HL-60 (cell line): Measurements from ENCODE around the gene RAD9A.

Experiments used
- DNase-seq, 2 experiments: peaks; one replicate each; pipeline ENCODE4 v3.0.0-alpha.2; 2010 to 2020; ENCODE audit warnings: low read depth in 1 of 2, low spot score in 1 of 2
- H3K27ac ChIP-seq: fragments of 250-450 bp; sonication (Bioruptor Pico); replicated peaks from 2 replicates; pipeline ENCODE4 v1.5.1; 2020; ENCODE audit warnings: mild to moderate bottlenecking, moderate library complexity
- H3K27me3 ChIP-seq: fragments of 250-450 bp; sonication (Bioruptor Pico); 2 replicates; pipeline ENCODE4 v1.5.1; 2021; ENCODE audit warnings: mild to moderate bottlenecking, moderate library complexity; ENCODE audit not compliant: insufficient read depth, poor library complexity, severe bottlenecking
- H3K4me3 ChIP-seq: replicated peaks from 2 replicates; pipeline ENCODE4 v1.5.1; 2011; ENCODE audit warnings: mild to moderate bottlenecking, control low read depth, low read length; ENCODE audit not compliant: insufficient read depth
- GABPA ChIP-seq: IDR thresholded peaks from 2 replicates; pipeline ENCODE4 v1.6.1; 2012; ENCODE audit warnings: low read depth
- POLR2AphosphoS5 ChIP-seq: IDR thresholded peaks from 2 replicates; pipeline ENCODE4 v1.6.1; 2012; ENCODE audit warnings: low read depth
- SPI1 ChIP-seq: IDR thresholded peaks from 2 replicates; pipeline ENCODE4 v1.6.1; 2012; ENCODE audit warnings: low read depth, mild to moderate bottlenecking, borderline replicate concordance
- TF ChIP-seq, protein P1 (sequence below): IDR thresholded peaks from one replicate; pipeline ENCODE4 v1.5.1; 2011; ENCODE audit warnings: low read length, control low read depth, inconsistent platforms; ENCODE audit not compliant: insufficient read depth
- TF ChIP-seq, protein P2 (sequence below): IDR thresholded peaks from 2 replicates; pipeline ENCODE4 v1.6.1; 2012; ENCODE audit warnings: low read depth; ENCODE audit not compliant: insufficient replicate concordance

The RAD9A gene

DNA sequence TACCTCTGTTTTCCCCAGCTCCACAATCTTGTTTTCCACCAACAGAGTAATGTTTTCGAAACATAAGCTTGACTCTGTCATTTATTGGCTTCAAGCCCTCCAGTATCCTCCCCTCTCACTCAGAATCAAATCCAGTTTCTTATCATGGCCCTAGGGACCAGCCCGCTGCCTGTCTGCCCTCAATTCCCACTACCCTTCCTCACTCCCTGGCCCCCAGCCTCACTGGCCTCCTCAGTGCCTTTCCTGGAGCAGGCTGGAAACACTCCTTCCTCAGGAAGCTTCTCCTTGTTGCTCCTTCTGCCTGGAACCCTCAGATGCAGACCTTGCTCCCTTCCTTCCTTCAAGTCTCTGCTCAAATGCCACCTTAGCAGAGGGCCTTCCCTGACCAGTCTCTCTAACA, 42.3 kb upstream of the RAD9A start:
- no peak for DNase-seq
- Histone ChIP-seq H3K4me3 (no peak overlapping the region), H3K27ac (no peak overlapping the region), H3K27me3 (no peaks in the 10 kb centered on the region)
- TF ChIP-seq GABPA: no peak
- TF ChIP-seq, protein P1, sequence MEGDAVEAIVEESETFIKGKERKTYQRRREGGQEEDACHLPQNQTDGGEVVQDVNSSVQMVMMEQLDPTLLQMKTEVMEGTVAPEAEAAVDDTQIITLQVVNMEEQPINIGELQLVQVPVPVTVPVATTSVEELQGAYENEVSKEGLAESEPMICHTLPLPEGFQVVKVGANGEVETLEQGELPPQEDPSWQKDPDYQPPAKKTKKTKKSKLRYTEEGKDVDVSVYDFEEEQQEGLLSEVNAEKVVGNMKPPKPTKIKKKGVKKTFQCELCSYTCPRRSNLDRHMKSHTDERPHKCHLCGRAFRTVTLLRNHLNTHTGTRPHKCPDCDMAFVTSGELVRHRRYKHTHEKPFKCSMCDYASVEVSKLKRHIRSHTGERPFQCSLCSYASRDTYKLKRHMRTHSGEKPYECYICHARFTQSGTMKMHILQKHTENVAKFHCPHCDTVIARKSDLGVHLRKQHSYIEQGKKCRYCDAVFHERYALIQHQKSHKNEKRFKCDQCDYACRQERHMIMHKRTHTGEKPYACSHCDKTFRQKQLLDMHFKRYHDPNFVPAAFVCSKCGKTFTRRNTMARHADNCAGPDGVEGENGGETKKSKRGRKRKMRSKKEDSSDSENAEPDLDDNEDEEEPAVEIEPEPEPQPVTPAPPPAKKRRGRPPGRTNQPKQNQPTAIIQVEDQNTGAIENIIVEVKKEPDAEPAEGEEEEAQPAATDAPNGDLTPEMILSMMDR: no peak
- TF ChIP-seq, protein P2, sequence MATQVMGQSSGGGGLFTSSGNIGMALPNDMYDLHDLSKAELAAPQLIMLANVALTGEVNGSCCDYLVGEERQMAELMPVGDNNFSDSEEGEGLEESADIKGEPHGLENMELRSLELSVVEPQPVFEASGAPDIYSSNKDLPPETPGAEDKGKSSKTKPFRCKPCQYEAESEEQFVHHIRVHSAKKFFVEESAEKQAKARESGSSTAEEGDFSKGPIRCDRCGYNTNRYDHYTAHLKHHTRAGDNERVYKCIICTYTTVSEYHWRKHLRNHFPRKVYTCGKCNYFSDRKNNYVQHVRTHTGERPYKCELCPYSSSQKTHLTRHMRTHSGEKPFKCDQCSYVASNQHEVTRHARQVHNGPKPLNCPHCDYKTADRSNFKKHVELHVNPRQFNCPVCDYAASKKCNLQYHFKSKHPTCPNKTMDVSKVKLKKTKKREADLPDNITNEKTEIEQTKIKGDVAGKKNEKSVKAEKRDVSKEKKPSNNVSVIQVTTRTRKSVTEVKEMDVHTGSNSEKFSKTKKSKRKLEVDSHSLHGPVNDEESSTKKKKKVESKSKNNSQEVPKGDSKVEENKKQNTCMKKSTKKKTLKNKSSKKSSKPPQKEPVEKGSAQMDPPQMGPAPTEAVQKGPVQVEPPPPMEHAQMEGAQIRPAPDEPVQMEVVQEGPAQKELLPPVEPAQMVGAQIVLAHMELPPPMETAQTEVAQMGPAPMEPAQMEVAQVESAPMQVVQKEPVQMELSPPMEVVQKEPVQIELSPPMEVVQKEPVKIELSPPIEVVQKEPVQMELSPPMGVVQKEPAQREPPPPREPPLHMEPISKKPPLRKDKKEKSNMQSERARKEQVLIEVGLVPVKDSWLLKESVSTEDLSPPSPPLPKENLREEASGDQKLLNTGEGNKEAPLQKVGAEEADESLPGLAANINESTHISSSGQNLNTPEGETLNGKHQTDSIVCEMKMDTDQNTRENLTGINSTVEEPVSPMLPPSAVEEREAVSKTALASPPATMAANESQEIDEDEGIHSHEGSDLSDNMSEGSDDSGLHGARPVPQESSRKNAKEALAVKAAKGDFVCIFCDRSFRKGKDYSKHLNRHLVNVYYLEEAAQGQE: no peak
- no peak for TF ChIP-seq POLR2AphosphoS5
- TF ChIP-seq SPI1: no peak

DNA sequence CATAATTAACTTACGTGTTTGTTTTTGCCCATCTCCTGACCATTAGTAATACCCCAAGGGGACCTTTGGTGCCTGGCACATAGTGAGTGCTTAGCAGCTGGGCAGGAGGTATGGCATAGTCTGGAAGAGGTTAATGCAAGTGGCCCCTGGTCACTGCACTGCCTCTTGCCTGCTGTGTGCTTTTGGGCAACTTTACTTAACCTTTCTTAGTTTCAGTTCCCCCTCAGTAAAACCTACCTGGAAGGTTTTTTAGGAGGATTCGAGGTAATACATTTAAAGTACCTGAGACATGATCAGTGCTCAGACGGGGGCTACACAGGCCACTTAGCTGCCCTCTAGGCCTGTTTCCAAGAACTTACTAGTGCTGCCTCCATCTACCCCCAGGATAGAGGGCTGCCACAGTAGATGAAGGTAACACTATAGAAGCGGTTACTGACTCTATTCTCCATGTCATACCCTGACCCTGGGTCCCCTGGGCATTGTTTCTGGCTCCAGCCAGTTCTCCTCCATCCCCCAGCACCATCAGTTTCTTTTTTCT, 41.8 kb upstream of the RAD9A start:
- DNase-seq: no peak
- TF ChIP-seq, protein P1: no peak
- TF ChIP-seq POLR2AphosphoS5 (no peak), GABPA (no peak), SPI1 (no peak)
- TF ChIP-seq, protein P2: no peak
- H3K4me3 ChIP-seq: no peak overlapping the region
- no peaks in the 10 kb centered on the region for H3K27me3 ChIP-seq
- no peak overlapping the region for H3K27ac ChIP-seq

DNA sequence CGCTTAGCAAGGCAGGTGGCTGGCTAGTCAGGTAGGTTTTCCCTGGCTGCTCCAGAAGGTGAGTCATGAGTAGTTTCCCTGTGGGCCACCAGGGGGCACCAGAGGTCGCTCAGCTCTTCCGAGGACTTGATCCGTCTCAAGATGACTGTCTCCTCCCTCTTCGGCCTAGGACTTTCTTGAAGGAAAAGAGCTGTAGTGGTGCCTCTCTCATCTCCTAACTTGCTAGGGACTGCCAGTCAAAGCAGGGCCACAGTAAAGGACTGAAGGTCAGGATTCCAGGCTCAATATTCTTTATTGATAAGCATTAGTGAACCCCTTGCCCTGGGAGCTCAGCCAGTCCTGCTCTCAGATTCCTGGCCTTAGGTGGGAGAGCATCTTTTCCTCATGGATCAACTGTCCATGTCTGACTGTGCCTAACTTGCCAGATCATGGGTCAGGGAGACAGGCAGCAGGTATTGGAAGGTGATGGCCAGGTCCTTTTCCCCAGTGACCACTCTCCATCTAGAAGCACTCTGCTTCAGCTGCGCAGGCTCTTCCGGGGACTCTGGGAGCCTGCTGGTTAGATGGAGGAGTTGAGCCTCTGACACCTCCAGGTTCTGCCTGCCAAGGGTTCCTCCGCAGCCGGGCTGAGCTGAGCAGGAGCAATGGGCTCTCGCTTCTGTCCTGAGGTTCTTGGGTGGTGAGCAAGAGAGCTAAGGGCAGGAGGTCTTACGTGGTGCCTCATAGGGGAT, 40.3 kb upstream of the RAD9A start:
- DNase-seq: peak; percentile 54 to 65
- Histone ChIP-seq H3K4me3 (no peak overlapping the region), H3K27ac (no peak overlapping the region), H3K27me3 (no peaks in the 10 kb centered on the region)
- no peak for TF ChIP-seq SPI1
- TF ChIP-seq, protein P1: peak; percentile 86
